ENCODE data around the gene NHERF1. TPM values are rescaled to one million over a fixed set of nuclear protein-coding genes. Genes with fewer than 3 reads are reported as not detected.

Gene NHERF1
- total RNA-seq, 2 donors from 2014 or later = 84.1 to 133 TPM

- Histone ChIP-seq H3K27ac (no peak overlapping the region), H3K9me3 (no peaks in the 10 kb centered on the region)
- intact Hi-C loops (cut with DNase I) = no loop called here
These were observed 35.2 kb upstream of the NHERF1 start for GRCh38 chr17:74713171-74713755.

DNA sequence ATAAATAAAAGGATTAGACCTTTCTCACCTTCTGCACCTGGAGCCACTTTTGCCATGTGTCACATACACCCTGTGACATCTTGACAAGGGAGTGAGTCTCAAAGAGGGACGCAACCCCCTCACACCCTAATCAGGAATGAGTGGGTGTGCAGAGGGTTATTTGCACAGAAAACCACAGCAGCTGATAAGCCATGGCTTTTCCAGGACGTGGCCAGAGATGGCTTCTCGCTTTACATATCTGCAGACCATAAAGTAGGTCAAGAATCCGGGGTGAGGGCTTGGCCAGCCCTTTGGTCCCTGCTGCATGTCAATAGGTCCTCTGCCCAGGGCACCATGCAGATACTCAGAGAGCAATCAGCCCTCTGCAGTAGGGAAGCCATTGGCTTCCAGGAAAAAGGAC, 33.3 kb upstream of the NHERF1 start:
- intact Hi-C loops (cut with DNase I) = no loop called here
- no peak overlapping the region for H3K4me3 ChIP-seq
- DNase-seq (ENCODE audit: low spot score) = no peak
- no peaks in the 10 kb centered on the region for H3K36me3 ChIP-seq
- no peaks in the 10 kb centered on the region for H3K27me3 ChIP-seq (replicated peaks; ENCODE audit: insufficient read depth)
- WGBS = 23% methylated on average over 4 of the region's 4 CpGs
- no peak overlapping the region for H3K27ac ChIP-seq
- no peaks in the 10 kb centered on the region for H3K4me1 ChIP-seq (replicated peaks)
- no peak for TF ChIP-seq POLR2A (IDR thresholded peaks at IDR 0.05)
- no peak for TF ChIP-seq CTCF (IDR thresholded peaks at IDR 0.05)
- no peak for TF ChIP-seq POLR2AphosphoS5 (IDR thresholded peaks at IDR 0.05)
- no peaks in the 10 kb centered on the region for H3K9me3 ChIP-seq

More at GRCh38 chr17:74713171-74713755, 35.2 kb upstream of the NHERF1 start:
- Histone ChIP-seq H3K27me3 (replicated peaks; ENCODE audit: insufficient read depth) (no peaks in the 10 kb centered on the region), H3K4me3 (no peak overlapping the region), H3K36me3 (no peaks in the 10 kb centered on the region), H3K4me1 (replicated peaks) (no peaks in the 10 kb centered on the region)
- WGBS = 91% methylated on average over 12 of the region's 12 CpGs
- DNase-seq (ENCODE audit: low spot score) = no peak
- TF ChIP-seq POLR2A (IDR thresholded peaks at IDR 0.05) (no peak), POLR2AphosphoS5 (IDR thresholded peaks at IDR 0.05) (no peak), CTCF (IDR thresholded peaks at IDR 0.05) (no peak)

DNA sequence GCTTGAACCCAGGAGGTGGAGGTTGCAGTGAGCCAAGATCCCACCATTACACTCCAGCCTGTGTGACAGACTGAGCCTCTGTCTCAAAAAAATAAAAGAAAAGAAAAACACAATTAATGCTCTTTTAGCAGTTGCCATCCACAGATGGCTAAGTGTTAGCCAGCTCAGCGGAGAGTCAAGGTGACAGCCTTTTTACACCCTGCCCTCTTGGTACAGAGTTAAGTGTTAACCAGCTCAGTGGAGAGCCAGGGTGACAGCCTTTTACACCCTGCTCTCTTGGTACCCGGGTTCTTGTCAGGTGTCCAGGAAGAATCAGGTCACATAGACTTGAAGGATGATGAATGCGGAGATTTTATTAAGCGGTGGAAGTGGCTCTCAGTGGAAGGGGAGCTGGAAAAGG, 27.9 kb upstream of the NHERF1 start:
- DNase-seq (ENCODE audit: low spot score) = no peak
- no peak overlapping the region for H3K27ac ChIP-seq
- H3K36me3 ChIP-seq = no peaks in the 10 kb centered on the region
- H3K4me3 ChIP-seq = no peak overlapping the region
- H3K4me1 ChIP-seq (replicated peaks) = no peaks in the 10 kb centered on the region
- WGBS = 90% methylated on average over 4 of the region's 4 CpGs
- intact Hi-C loops (cut with DNase I) = no loop called here
- TF ChIP-seq CTCF (IDR thresholded peaks at IDR 0.05) = no peak
- TF ChIP-seq POLR2A (IDR thresholded peaks at IDR 0.05) = no peak
- TF ChIP-seq POLR2AphosphoS5 (IDR thresholded peaks at IDR 0.05) = no peak
- H3K27me3 ChIP-seq (replicated peaks; ENCODE audit: insufficient read depth) = no peaks in the 10 kb centered on the region
- no peaks in the 10 kb centered on the region for H3K9me3 ChIP-seq

DNA sequence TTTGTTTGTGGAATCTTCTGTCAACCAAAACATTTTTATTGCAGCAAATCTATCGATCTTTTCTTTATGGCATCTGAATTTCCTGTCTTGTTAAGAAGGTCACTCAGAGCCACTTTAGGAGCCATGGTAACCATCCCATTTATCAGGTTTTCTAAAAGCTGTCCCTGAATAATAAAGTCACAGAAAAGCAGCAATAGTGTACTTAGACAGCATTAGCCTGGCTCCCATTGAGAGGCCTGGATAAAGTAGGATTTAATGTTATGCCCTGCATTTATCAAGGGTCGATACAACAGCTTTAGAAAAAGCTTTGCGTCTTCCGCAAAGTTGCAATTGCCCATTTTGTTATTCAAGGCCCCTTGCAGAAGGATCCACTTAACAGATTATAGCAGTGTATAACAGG, 25.6 kb upstream of the NHERF1 start:
- Histone ChIP-seq H3K9me3 (no peaks in the 10 kb centered on the region), H3K27me3 (replicated peaks; ENCODE audit: insufficient read depth) (no peaks in the 10 kb centered on the region), H3K4me1 (replicated peaks) (no peaks in the 10 kb centered on the region), H3K36me3 (no peaks in the 10 kb centered on the region), H3K27ac (no peak overlapping the region), H3K4me3 (no peak overlapping the region)
- no peak for DNase-seq (ENCODE audit: low spot score)
- WGBS = 77% methylated on average over 4 of the region's 4 CpGs
- intact Hi-C loops (cut with DNase I) = no loop called here
- no peak for TF ChIP-seq POLR2A (IDR thresholded peaks at IDR 0.05)
- TF ChIP-seq CTCF (IDR thresholded peaks at IDR 0.05) = no peak
- TF ChIP-seq POLR2AphosphoS5 (IDR thresholded peaks at IDR 0.05) = no peak

DNA sequence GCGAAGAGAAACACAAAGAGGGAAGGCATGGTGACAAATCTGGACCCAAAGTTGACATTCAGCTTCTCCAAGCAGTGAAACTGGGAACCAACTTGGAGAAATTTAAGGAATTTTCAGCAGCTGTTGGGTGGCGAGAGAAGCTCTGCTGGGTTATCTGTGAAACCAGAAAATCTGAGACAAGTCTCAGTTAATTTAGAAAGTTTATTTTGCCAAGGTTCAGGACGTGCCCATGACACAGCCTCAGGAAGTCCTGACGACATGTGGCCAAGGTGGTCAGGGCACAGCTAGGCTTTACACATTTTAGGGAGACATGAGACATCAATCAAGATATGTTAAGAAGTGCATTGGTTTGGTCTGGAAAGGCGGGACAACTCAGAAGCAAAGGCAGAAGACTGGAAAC, 24.5 kb upstream of the NHERF1 start:
- no peak for TF ChIP-seq POLR2AphosphoS5 (IDR thresholded peaks at IDR 0.05)
- no peak for TF ChIP-seq CTCF (IDR thresholded peaks at IDR 0.05)
- TF ChIP-seq POLR2A (IDR thresholded peaks at IDR 0.05) = no peak
- intact Hi-C loops (cut with DNase I) = no loop called here
- Histone ChIP-seq H3K27ac (no peak overlapping the region), H3K9me3 (no peaks in the 10 kb centered on the region), H3K4me1 (replicated peaks) (no peaks in the 10 kb centered on the region), H3K27me3 (replicated peaks; ENCODE audit: insufficient read depth) (no peaks in the 10 kb centered on the region), H3K36me3 (no peaks in the 10 kb centered on the region), H3K4me3 (no peak overlapping the region)
- DNase-seq (ENCODE audit: low spot score) = no peak
- 74% methylated on average over 5 of the region's 5 CpGs for WGBS

Data from prostate gland (tissue), 2 donors.